SH-SY5Y (cell line): Measurements from ENCODE around the gene CNTN5.

Experiments
- GATA2 ChIP-seq: IDR thresholded peaks from 2 replicates; pipeline ENCODE4 v1.6.1; 2011; ENCODE audit warnings: mild to moderate bottlenecking, low read depth, low read length
- GATA3 ChIP-seq: IDR thresholded peaks from 2 replicates; pipeline ENCODE4 v1.6.1; 2011; ENCODE audit warnings: low read depth, mild to moderate bottlenecking, low read length, moderate library complexity

CNTN5 gene

DNA sequence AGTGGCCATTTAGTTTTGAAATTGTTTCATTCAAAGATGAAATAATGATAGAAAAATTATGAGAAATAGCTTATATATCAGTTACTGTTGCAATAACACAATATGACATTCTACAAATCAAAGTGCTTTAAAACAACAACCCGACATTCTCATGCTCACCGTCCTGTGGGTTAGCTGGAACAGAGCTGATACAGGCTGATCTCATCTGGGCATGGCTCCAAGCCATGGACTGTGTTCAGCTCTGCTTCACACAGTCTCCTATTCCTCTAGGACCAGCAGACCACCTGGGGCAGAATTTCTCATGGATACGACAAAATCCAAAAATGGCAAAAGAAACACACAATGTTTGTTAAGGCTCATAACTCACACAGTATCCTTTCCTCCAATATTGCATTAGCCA is 178.6 kb downstream of the CNTN5 start:
- TF ChIP-seq GATA3 (no peak), GATA2 (no peak)

DNA sequence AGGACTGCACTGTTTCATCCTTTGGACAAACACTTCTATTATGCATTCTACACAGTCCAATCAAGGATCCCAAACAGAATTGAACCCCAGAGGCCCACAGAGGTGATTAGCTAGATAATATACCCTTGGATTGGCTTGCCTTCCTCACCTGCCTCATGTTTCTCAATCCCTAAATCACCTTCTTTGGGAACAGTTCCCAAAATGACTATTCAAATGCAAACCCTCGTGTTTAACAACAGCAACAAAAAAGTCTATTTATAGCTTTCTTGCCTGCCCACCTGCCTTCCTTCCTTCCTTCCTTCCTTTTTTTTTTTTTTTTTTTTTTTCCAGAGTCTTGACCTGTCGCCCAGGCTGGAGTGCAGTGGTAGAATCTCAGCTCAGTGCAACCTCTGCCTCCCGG is 180.0 kb downstream of the CNTN5 start:
- TF ChIP-seq GATA3 (no peak), GATA2 (no peak)

DNA sequence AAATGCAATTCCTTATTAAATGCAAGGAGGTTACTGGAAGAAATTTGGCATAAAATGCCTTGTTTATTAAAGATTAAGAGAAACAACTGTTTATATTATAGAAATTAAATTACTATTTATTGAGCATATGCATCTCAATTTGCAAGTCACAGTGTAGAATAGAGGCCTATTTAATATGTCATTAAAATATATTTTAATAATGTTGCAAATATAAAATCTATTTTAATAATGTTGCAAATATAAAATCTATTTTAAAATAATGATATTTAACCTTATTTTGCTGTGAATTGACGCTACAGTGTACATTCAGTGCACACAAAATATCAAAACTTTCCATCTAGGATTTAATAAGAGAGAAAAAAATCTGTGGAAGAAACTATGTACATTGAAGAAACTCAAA is 188.1 kb downstream of the CNTN5 start:
- TF ChIP-seq GATA2, result no peak
- no peak for TF ChIP-seq GATA3

DNA sequence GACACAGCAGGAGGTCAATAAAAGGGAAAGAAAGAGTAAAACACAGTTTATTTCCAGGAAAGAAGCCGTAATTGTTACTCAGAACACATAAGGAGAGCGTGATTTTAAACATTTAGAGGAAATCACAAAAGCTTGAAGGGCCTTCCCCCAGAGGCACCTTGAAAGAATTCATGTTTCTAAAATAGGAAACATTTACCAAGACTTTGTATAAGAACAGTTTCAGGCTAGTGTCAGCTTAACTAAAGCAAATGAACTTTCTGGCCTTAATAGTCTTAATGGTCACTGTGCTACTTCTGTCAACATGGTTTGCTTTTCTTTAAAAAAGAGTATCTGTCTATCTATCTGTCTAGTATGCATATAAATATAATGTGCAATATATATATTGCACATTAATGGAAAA is 208.8 kb downstream of the CNTN5 start:
- no peak for TF ChIP-seq GATA2
- TF ChIP-seq GATA3, result no peak

DNA sequence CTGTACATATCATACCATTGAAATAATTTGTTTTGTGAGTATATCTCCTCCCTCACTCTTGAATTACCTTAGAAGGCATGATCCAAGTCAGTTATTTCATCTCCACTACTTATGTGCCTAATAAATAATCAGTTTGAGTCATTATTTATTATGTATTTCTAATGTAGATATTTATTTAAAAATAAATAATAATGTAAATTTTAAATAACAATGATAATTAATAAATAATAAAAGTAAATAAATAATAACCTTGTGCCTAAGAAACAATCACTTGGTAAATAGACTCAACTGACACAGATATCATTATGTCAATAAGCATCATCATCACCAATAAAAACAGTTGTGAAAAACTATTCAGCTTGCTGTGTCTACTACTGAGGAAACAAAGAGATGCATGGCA is 213.8 kb downstream of the CNTN5 start:
- TF ChIP-seq GATA3, result no peak
- no peak for TF ChIP-seq GATA2

DNA sequence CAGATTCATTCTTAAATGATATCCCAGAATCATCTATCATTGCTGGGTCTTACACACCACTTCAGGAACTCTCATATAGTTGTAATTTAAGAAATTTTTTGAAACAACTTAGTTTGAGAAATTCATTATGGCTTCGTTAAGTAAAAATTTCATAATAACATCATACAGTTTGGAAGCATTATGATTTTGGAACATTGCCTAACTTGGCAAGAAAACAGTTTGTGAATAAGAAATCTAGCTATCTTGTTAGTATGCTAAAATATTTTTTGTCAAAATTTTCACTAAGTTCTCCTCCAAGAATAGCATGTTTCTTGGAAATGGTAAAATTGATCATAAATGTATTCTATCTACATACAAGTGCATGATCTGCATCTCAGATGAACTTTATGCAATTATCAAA is 217.7 kb downstream of the CNTN5 start:
- TF ChIP-seq GATA3 (no peak), GATA2 (no peak)

DNA sequence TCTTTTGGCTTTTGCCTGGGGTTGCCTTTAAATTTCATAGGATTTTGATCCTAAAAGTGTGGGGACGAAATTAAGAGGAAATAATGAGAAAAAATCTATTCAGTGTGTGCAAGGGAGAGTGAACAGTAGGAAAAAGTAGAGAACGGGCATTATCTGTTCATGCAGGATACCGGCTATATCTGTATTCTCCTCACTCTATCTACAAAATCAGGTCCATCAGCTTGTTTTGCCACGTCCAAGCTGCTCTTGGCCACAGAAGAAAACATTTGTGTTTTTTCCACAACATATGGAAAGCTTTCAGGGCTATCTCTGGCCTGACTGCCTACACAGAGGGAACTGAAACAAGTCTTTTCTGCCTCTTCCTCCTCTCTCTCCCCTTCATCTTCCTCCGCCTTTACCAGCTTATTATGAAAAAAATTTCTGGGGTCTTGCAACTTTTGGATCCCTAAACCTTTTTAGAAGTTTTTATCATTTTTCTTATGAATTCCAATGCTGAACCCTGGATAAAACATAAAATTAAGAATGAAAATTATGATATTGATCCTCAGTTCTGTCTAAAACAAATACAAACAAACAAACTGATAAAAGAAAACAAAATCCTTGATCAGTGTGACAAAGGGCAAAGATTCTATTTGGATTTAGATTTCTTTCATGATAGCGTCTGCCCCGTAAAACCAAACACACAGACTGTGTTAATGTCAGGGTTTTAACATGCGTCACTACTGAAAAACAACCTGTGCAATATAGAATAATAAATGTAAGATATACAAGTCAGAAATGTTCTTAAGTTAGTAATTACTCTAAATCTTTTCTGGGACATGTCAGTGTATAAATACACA is 219.7 kb downstream of the CNTN5 start:
- TF ChIP-seq GATA3 (no peak), GATA2 (no peak)

DNA sequence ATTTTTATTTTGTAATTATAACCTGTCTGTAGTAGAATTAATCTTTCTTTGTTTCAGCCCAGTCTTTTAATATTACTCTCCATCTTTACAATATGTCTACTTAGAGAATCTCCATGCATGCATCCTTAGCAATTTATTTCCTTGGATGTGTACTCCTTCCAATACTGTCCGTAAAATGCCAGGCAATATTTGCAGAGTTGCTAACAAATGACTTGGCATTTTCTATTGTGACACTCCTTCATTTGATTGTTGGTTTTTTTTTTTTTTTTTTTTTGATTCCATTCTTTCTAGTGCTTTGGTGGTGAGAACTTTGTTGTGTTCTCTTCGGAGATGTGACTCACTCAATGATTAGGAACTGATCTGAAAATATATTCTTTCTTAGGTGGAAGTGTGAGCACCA is 220.3 kb downstream of the CNTN5 start:
- TF ChIP-seq GATA3, result no peak

DNA sequence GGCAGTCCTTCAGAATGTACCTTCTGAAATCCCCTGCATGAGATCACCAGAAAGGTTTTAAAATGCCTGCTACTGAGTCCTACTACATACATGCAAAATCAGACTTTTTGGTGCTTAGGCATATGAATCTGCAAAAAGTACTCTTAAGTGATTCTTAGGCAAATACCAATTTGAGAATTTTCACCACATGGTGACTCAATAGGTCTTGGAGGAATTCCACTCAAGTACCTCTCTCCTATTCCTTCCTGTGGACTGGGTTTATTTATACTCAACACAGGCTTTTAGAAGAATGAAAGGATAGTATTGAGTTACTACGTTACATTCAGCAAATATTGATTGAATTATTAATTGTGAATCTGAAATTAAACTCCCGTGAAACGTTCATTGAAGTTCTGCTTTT is 223.9 kb downstream of the CNTN5 start:
- TF ChIP-seq GATA3 (no peak), GATA2 (no peak)

DNA sequence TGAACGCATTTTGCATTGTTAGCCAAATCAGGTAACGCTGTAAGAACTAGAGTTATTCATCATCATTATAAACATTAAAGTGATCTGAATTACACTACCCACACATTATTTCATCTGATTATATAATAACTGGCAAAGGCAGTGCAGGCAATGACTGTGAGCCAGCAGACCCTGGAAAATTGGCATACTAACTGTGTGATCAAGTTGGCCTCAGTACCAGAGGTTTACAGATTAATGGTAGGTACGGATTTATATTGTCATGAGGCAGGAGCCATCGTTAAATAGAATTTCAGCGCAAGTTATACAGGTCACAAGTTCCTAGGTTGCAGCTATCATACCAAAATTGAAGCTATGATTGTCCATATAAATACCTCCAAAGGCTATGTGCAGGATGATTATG is 225.4 kb downstream of the CNTN5 start:
- TF ChIP-seq GATA3, result no peak
- TF ChIP-seq GATA2, result no peak

DNA sequence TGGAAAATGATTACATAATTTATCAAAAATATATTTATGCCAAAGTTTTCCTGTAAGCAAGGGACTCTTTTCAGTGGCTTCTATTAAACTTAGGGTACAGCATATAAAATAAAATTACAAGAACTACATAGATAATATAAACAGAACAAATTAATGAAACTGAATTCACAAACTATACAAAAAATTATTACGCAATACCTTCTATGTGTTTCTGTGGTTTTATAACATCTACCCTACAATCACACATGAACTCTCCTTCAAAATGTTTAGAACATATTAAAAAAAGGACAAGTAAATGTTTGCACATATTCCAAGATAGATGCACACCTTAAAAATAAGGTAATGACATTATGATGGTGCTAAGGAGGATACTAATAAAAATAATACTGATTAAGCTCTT is 235.9 kb downstream of the CNTN5 start:
- TF ChIP-seq GATA3 (no peak), GATA2 (no peak)

DNA sequence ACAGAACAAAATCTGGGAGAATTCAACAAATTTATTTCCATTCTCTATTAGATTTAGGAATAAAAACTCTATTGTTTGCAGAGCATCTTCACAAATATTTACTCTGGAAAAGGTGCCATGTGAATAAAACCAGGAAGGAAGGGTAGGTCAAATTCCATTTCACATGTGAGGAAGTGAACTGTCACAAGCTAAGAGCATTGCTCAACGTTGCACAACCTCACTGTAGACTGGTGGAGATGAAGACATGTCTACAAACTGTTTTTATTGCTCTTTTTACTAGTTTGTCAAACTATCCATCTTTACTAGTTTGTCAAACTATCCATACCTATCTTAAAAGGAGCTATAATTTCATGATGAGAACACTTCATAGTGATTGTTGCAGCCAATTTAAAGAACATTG is 236.4 kb downstream of the CNTN5 start:
- TF ChIP-seq GATA3 (no peak), GATA2 (no peak)

DNA sequence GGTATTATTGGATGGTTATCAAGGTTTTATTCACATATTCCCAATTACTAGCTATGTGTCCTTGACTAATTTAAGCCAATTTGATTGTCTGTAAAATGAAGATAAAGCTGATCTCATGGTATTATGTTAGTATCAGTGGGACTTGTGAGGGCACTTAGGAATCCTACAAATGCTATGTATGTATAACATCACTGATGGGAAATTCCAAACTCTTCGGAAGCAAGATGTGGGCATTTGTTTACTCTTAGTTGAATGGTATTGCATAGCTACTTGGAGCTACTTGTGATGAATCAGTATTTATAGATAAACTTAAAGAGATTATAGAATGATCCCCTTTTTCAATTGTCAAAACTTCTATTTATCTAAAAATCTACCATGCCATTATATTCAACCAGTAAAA is 239.9 kb downstream of the CNTN5 start:
- TF ChIP-seq GATA2 (no peak), GATA3 (no peak)

DNA sequence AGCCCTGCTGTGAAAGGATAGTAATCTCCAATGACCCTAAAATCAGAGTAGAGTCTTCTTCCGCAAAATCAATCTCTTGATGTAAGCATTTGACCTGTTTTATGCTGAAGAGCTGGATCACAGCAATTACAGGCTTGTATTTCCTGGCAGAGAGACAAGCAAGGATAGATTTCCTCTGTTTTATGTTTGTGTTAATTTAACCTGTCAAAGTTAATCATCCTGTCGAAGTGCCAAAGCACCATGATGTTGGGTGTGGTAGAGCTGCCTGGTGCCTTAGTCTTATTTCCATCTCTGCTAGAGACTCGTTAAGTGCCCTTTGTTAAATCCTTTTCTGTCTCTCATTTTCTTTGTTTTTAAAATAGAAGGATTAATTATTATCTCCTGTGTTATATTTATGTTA is 248.1 kb downstream of the CNTN5 start:
- TF ChIP-seq GATA2, result no peak
- no peak for TF ChIP-seq GATA3

DNA sequence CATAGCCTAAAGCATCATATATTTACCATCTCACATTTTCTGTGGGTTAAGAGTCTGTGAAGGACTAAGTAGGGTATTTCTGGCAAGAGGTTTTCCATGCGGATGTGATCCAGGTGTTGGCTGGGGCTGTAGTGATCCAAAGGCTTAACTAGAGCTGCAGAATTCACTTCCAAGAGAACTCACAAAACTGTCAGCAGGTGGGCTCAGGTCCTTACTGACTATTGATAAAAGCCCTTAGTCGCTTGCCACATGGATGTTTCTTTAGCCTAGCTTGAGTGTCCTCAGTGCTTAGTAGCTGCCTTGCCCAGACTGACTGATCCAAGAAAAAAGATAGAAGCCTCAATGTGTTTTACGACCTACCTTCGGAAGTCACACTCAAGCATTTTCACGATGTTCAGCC is 250.8 kb downstream of the CNTN5 start:
- TF ChIP-seq GATA2, result no peak
- TF ChIP-seq GATA3, result no peak

DNA sequence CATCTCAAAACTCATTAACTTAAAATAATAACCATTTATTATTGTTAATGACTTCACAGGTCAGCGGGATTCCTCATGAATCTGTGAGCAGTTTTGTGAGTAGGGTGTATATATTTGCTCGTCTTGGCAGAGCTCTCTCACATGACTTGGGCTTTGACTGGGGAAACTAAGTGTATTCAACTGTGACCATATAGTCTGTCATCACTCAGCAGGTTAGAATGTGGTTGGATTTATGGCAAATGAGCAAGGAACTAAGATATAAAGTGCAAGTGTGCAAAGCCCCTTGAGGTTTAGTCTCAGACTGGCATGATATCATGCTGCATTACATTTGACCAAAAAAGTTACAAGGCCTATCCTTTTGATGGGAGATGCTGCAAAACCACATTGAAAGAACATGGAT is 254.8 kb downstream of the CNTN5 start:
- TF ChIP-seq GATA2 (no peak), GATA3 (no peak)

DNA sequence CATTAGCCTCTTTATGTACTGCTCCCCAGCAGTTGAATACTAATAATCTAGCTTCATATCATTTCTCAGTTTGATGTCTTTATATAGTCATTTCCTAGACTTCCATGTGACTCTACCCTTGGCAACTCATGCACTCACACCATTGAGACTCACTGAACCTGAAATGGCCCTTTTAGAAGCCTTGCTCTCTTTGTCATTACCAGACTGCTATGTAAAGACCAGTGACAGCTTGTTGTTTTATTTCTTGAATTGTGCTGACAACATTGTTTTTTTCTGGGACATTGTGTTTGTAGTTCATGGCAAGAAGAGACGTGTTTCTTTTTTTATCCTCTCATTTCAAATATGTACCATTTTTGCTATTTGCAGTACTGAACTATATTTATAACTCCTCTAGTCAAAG is 256.5 kb downstream of the CNTN5 start:
- TF ChIP-seq GATA2, result no peak
- TF ChIP-seq GATA3, result no peak
